Endothelial cell of umbilical vein (primary cell): ENCODE data around the gene TYRO3. TPM values are rescaled to one million over a fixed set of nuclear protein-coding genes. Genes with fewer than 3 reads are reported as not detected.

Experiments
- BruUV-seq: library from RNA; stranded (reverse); fragments of 400-500 nt; replicated peaks from 2 replicates; lab custom pipeline; 2021; lab: Mats Ljungman, UMichigan
- CTCF ChIA-PET: fragments of 300-600, 350-600 bp; sonication (Branson Sonifier 250); formaldehyde crosslinking; loops from one replicate; lab custom pipeline; 2021; ENCODE audit warnings: antibody characterized with exemption, inconsistent platforms; lab: Charles Lee
- POLR2A ChIA-PET: fragments of 300-600, 350-600 bp; sonication (Branson Sonifier 250); formaldehyde crosslinking; loops from one replicate; lab custom pipeline; 2021; ENCODE audit warnings: antibody characterized with exemption, inconsistent platforms; lab: Charles Lee
- DNase-seq: peaks from one replicate; pipeline ENCODE4 v3.0.0-alpha.2; 2011; ENCODE audit warnings: low read depth, low spot score
- FAIRE-seq: peaks from 2 replicates; lab custom pipeline; 2011; peaks lifted over from hg19 to GRCh38; lab: Jason Lieb, UNC
- H2AFZ ChIP-seq: 2 replicates; pipeline ENCODE4 v1.6.0; 2012; ENCODE audit warnings: low read depth, low read length, control low read depth, inconsistent platforms
- H3K27ac ChIP-seq: 2 replicates; pipeline ENCODE4 v1.5.1; 2011; ENCODE audit warnings: low read depth, mild to moderate bottlenecking, control low read depth, low read length, moderate library complexity; ENCODE audit not compliant: insufficient read depth
- H3K27me3 ChIP-seq, 2 experiments: 2 replicates each; pipeline versions ENCODE4 v1.6.0 to v1.6.1; 2011; ENCODE audit warnings: low read length in 2 of 2, mixed read lengths in 1 of 2; ENCODE audit not compliant: control insufficient read depth in 2 of 2, insufficient read depth in 2 of 2
- H3K36me3 ChIP-seq, 2 experiments: 2 replicates in 1 of 2; 3 replicates in 1 of 2; pipeline ENCODE4 v1.5.1; 2011; ENCODE audit warnings: low read length in 2 of 2, mild to moderate bottlenecking in 1 of 2, moderate library complexity in 1 of 2; ENCODE audit not compliant: control insufficient read depth in 2 of 2, insufficient read depth in 2 of 2; ENCODE audit errors: extremely low read depth in 1 of 2
- H3K4me1 ChIP-seq: 3 replicates; pipeline ENCODE4 v1.5.1; 2011; ENCODE audit warnings: mild to moderate bottlenecking, low read length; ENCODE audit not compliant: control insufficient read depth, insufficient read depth; ENCODE audit errors: extremely low read depth
- H3K4me2 ChIP-seq: 2 replicates; pipeline ENCODE4 v1.6.1; 2011; ENCODE audit warnings: low read length, control low read depth, mixed read lengths; ENCODE audit not compliant: insufficient read depth
- H3K4me3 ChIP-seq, 3 experiments: fragments of 200-600 bp in 1 of 3; sonication (generic), shearing (Covaris generic) in 1 of 3; replicated peaks in 1 of 3; 2 replicates each; pipeline ENCODE4 v1.5.1; 2011 to 2016; ENCODE audit warnings: control low read depth in 3 of 3, low read length in 3 of 3, mild to moderate bottlenecking in 2 of 3, inconsistent platforms in 1 of 3, low read depth in 1 of 3, moderate library complexity in 1 of 3; ENCODE audit not compliant: insufficient read depth in 1 of 3
- H3K79me2 ChIP-seq: 2 replicates; pipeline ENCODE4 v1.6.0; 2012; ENCODE audit warnings: low read length, inconsistent platforms; ENCODE audit not compliant: control insufficient read depth, insufficient read depth
- H3K9ac ChIP-seq: replicated peaks from 2 replicates; pipeline ENCODE3; 2011; ENCODE audit warnings: low read length, control low read depth; ENCODE audit not compliant: insufficient read depth; ENCODE audit errors: extremely low read depth
- H3K9me1 ChIP-seq: replicated peaks from 3 replicates; pipeline ENCODE4 v1.6.0; 2011; ENCODE audit warnings: mild to moderate bottlenecking, low read length; ENCODE audit not compliant: control insufficient read depth, insufficient read depth; ENCODE audit errors: extremely low read depth
- H3K9me3 ChIP-seq: replicated peaks from 2 replicates; pipeline ENCODE4 v1.5.1; 2012; ENCODE audit warnings: low read length, inconsistent platforms; ENCODE audit not compliant: control insufficient read depth, insufficient read depth
- H4K20me1 ChIP-seq: replicated peaks from 2 replicates; pipeline ENCODE3; 2011; ENCODE audit warnings: mild to moderate bottlenecking, low read length; ENCODE audit not compliant: control insufficient read depth, insufficient read depth; ENCODE audit errors: extremely low read depth
- EZH2 ChIP-seq: IDR thresholded peaks from 2 replicates; pipeline ENCODE4 v1.6.1; 2012; ENCODE audit warnings: borderline replicate concordance, low read depth, mild to moderate bottlenecking, moderate library complexity, low read length, inconsistent platforms; ENCODE audit not compliant: severe bottlenecking
- FOS ChIP-seq: IDR thresholded peaks from 2 replicates; pipeline ENCODE4 v1.6.1; 2011; ENCODE audit warnings: mild to moderate bottlenecking, low read length, moderate library complexity, borderline replicate concordance; ENCODE audit not compliant: insufficient read depth
- POLR2AphosphoS5 ChIP-seq: IDR thresholded peaks from 2 replicates; pipeline ENCODE4 v1.6.1; 2012; ENCODE audit warnings: low read depth, mild to moderate bottlenecking, control low read depth, low read length, moderate library complexity; ENCODE audit not compliant: insufficient read depth
- dilution Hi-C: fragments of 300-500 bp; cut with MboI; formaldehyde crosslinking; loops from one replicate; pipeline ENCODE4 v1.15.0; 2019; ENCODE audit warnings: low sequenced_read_pairs; ENCODE audit not compliant: extremely low pct_ligation_motif_present
- intact Hi-C: fragments of 100-400 bp; cut with micrococcal nuclease; formaldehyde crosslinking; loops from one replicate; pipeline ENCODE4 v1.10.0; 2022
- polyA plus RNA-seq, 4 experiments: library from polyadenylated mRNA; depleted of rRNA in 3 of 4; stranded (reverse) in 3 of 4; unstranded in 1 of 4; fragments of >200 nt; gene quantifications; 2 replicates each; pipeline versions ENCODE4 v1.2.1 to v1.2.3, GENCODE V29; 2011 to 2012; ENCODE audit warnings: missing spikeins in 1 of 4
- total RNA-seq: library from RNA; stranded (reverse); gene quantifications from 2 replicates; pipeline ENCODE4 v1.2.3, GENCODE V29; 2021
- TF ChIP-seq, protein P1 (sequence below), 2 donors: IDR thresholded peaks; 1 replicate in 1 of 2; 2 replicates in 1 of 2; pipeline ENCODE4 v1.5.1; 2011; ENCODE audit warnings: low read length in 2 of 2, mild to moderate bottlenecking in 2 of 2, moderate library complexity in 2 of 2, control low read depth in 1 of 2, inconsistent platforms in 1 of 2, low read depth in 1 of 2; ENCODE audit not compliant: insufficient read depth in 1 of 2; ENCODE audit errors: extremely low read depth in 1 of 2
- TF ChIP-seq, protein P2 (sequence below): IDR thresholded peaks from 2 replicates; pipeline ENCODE4 v1.6.1; 2011; ENCODE audit not compliant: insufficient read depth, insufficient read length

The TYRO3 gene
- total and polyA plus RNA-seq, 2 donors (not counting 3 experiments of a cell fraction or from before 2014, with no cell fraction given), result 14.1 to 14.5 TPM

DNA sequence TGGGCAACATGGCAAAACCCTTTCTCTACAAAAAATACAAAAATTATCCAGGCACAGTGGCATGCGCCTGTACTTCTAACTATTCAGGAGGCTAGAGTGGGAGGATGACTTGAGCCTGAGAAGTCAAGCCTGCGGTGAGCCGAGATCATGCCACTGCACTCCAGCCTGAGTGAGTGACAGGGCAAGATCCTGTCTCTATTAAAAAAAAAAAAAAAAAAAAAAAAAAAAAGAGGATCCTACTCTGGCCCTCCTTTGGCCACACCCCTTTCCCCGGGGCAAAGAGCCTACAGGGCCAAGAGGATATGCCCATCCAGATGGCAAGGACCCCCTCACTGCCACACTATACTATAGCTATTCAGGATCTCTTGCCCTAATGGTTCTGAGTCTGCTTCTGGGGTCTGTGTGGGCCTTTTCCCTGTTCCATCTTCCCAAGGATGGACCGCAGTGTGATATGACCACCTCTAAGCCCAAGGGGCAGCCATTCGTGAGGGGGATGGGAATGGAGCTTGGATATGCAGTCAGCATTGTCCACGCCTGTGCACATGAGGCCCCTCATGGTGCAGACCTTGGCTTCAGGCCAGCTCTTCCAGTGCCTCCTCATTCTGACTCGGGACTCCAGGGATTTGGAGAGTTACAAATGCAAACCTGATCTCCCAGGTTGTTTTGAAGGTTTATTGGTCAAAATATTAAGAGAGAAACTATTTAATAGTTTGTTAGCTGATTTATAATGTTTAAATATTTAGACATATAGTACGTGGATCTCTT lies 7.3 kb downstream of the TYRO3 start:
- FAIRE-seq (no peak), DNase-seq (no peak)
- Histone ChIP-seq H3K4me3 (no peak overlapping the region), H4K20me1 (no peaks in the 10 kb centered on the region), H3K36me3 (peaks cover 0 to 2% of the 10 kb centered on the region in 2 experiments), H2AFZ (no peak overlapping the region), H3K9me1 (no peaks in the 10 kb centered on the region), H3K27ac (no peak overlapping the region), H3K9ac (no peak overlapping the region), H3K9me3 (no peaks in the 10 kb centered on the region), H3K79me2 (no peaks in the 10 kb centered on the region), H3K4me2 (no peak overlapping the region), H3K27me3 (no peaks in the 10 kb centered on the region), H3K4me1 (no peaks in the 10 kb centered on the region)
- TF ChIP-seq, protein P1, sequence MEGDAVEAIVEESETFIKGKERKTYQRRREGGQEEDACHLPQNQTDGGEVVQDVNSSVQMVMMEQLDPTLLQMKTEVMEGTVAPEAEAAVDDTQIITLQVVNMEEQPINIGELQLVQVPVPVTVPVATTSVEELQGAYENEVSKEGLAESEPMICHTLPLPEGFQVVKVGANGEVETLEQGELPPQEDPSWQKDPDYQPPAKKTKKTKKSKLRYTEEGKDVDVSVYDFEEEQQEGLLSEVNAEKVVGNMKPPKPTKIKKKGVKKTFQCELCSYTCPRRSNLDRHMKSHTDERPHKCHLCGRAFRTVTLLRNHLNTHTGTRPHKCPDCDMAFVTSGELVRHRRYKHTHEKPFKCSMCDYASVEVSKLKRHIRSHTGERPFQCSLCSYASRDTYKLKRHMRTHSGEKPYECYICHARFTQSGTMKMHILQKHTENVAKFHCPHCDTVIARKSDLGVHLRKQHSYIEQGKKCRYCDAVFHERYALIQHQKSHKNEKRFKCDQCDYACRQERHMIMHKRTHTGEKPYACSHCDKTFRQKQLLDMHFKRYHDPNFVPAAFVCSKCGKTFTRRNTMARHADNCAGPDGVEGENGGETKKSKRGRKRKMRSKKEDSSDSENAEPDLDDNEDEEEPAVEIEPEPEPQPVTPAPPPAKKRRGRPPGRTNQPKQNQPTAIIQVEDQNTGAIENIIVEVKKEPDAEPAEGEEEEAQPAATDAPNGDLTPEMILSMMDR (IDR thresholded peaks at IDR 0.05; ENCODE audit: extremely low read depth in 1 of 2, insufficient read depth in 1 of 2, low read depth in 1 of 2, low read length in 2 of 2), result no peak
- no peak for TF ChIP-seq POLR2AphosphoS5
- TF ChIP-seq FOS, result no peak
- TF ChIP-seq, protein P2, sequence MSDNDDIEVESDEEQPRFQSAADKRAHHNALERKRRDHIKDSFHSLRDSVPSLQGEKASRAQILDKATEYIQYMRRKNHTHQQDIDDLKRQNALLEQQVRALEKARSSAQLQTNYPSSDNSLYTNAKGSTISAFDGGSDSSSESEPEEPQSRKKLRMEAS, result no peak
- no peak for TF ChIP-seq EZH2
- intact Hi-C loops (no loop called here), dilution Hi-C loops (no loop called here)
- CTCF ChIA-PET, result interaction anchor here (1.5 kb wide), 1 partner anchor 8 kb away, joined by 6 read pairs; no protein-coding TSS in a partner anchor
- POLR2A ChIA-PET, result no interaction called here
- no TSS peak for BruUV-seq
